ENCODE data around the gene TOM1L2.
A peak's percentile ranks its signal among the peaks of the same experiment; 100 is the strongest.

Gene TOM1L2

DNA sequence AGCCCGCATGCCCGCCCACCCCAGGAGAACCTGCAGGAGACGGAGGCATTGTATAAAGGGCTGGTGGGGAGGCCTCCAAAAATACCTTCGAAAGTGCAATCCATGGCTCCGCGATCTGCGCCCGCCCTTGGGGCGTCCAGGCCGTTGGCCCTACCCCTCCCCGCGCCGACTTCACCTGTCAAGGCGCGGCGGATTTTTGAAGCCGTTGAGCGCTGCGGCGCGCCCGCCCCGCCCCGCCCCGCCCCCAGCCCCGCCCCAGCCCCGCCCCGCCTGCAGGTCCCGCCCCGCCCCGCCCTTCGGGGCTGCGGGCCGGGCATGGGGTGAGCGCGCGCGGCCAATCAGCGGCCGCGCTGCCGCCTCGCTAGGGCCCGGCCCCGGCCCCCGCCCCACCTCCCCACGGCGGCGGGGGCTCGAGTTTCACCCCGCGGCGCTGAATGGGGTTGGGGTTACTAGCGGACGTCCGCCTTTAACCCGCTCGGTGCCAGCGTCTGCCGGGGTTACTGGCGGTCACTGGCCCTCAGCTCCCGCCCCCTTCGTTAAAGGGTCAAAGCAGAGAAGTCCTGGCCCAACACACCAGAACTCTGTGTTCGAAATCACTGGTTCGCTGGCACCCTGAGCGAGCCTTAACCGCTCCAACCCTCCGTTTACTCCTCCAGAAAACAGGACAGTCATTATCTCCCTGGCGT is 148.6 kb downstream of the TOM1L2 start:
- peak; percentile 34 to 60 (median 58) for DNase-seq (ENCODE audit: low read depth in 3 of 3, low spot score in 1 of 3)

DNA sequence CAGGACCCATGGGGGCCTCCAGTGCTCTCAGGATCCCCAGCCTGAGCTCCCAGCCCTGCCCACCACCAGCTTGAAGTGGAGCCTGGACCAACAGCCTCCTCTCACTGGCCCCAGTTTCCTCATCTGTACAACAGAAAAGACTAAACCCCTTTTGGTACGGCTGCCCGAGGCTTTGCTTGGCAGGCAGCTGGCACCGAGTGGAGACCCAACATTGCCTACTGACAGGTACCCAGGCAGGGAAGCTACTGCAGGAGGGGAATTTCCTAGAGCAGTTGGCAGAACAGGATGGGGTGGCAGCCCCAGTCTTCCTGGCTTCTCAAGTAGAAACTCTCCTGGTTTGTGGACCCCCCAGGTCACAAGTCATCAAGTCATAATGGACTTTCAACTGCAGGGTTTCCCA is 149.6 kb downstream of the TOM1L2 start:
- DNase-seq (ENCODE audit: low read depth in 3 of 3, low spot score in 1 of 3), result no peak

GRCh38 chr17:17822189-17822588 is 150.0 kb downstream of the TOM1L2 start:
- DNase-seq (ENCODE audit: low read depth in 3 of 3, low spot score in 1 of 3), result no peak

- DNase-seq (ENCODE audit: low read depth in 3 of 3, low spot score in 1 of 3), result no peak
Measured at GRCh38 chr17:17820463-17821158, 151.6 kb downstream of the TOM1L2 start.

GRCh38 chr17:17820046-17820445 is 152.2 kb downstream of the TOM1L2 start:
- no peak for DNase-seq (ENCODE audit: low read depth in 3 of 3, low spot score in 1 of 3)

GRCh38 chr17:17819561-17819995 is 152.6 kb downstream of the TOM1L2 start:
- DNase-seq (ENCODE audit: low read depth in 3 of 3, low spot score in 1 of 3), result peak in 2 of 3 donors; percentile 24 to 39

DNA sequence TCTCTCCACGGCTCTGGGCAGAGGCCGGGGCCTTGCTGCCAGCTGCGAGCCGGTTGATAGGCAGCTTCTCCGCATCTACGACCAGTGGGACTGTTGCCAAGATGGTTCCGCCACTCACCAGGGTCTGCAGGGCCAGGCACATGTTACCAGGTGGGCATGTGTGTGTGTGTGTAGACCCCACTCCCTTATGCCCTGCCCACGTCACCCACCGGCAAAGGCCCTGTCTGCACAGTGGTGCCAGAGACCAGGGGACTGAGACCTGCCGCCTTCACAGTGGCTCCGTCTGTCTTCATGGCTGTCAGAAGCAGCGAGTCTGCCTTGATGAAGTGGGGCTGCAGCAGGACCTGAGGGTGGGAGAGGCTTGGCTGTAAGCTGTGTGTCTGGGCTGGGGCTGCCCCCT is 153.1 kb downstream of the TOM1L2 start:
- DNase-seq (ENCODE audit: low read depth in 3 of 3, low spot score in 1 of 3), result no peak

GRCh38 chr17:17818088-17818526 is 154.1 kb downstream of the TOM1L2 start:
- no peak for DNase-seq (ENCODE audit: low read depth in 3 of 3, low spot score in 1 of 3)

DNA sequence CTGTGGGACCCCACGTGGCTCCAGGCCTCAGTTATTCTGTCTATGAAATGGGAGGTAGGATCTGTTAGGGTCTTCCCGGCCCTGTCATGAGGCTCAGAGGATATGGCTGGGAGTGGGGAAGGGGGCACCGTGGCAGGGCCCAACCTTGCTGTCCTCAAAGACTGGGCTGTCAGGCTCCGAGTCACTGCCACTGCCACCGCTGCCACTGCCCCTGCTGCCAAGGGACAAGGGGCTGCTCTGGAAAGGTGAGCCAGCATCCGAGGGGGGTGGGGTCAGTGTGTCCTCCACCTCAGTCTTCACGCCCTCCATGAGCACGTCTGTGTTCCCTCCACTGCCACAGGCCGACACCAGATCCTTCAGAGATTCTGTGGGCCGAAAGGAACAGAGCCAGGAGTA is 154.7 kb downstream of the TOM1L2 start:
- no peak for DNase-seq (ENCODE audit: low read depth in 3 of 3, low spot score in 1 of 3)

GRCh38 chr17:17816831-17817551 is 155.2 kb downstream of the TOM1L2 start:
- no peak for DNase-seq (ENCODE audit: low read depth in 3 of 3, low spot score in 1 of 3)

DNA sequence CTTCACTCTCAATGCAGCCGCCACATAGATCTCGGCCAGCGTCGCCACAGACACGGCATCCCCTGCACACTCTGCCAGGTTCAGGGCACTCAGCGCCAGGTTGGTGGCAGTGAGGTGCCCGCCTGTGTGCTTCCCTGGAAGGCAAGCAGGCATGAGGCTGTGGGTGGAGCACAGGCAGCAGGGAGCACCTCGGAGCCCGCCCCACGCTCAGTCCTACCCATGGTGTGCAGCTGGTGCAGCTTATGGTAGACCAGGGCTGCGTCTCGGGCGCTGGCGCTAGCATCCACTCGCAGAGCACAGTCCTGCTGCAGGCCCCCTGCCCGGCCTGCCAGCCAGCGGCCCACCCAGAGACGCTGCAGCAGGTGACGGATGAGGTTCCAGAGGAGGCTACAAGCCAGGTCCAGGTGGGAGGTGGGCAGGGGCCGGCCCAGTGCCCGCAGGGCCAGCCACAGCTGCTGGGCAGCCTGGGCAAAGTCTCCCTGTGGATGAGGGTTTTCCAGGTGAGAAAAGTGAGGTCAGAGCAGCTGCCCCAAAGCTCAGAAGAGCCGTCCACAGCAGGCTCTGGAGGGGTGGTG is 155.9 kb downstream of the TOM1L2 start:
- DNase-seq (ENCODE audit: low read depth in 3 of 3, low spot score in 1 of 3), result no peak

DNA sequence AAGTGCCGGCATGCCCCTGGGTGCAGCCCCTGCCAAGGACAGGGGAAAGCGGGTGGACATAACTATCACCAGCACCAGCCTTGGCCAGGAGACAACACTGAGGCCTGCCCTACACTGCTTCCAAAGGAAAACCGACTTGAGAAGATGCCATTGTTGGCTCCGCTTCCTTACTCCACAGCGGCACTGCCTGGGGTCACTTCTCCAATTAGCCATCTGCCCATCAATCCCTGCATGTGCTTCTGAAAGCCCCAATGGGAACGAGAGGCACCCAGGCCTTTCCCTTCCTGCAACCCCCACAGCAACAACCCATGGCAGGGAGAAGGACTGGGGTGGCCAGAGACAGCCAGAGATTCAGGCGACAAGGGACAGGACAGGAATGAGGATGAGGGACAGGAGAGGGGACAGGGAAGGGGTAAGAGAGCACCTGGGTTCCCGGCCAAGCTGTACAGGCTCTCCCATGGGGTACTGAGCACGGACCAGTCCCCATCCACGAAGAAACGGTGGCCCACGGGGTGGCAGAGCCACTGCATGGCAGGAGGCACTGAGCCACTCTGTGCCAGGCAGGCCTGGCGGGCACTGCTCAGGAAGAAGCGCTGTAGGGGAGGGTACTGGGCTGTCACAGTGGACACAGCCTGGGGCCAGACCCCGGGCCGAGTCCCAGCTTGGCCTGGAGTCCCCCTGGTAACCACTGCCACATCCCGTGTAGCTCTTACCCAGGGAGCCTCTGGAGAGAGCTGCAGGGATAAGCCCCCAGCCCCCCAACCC is 156.6 kb downstream of the TOM1L2 start:
- DNase-seq (ENCODE audit: low read depth in 3 of 3, low spot score in 1 of 3), result no peak

- no peak for DNase-seq (ENCODE audit: low read depth in 3 of 3, low spot score in 1 of 3)
Measured at GRCh38 chr17:17815062-17815406, 157.2 kb downstream of the TOM1L2 start.

GRCh38 chr17:17814162-17815061 is 157.8 kb downstream of the TOM1L2 start:
- DNase-seq (ENCODE audit: low read depth in 3 of 3, low spot score in 1 of 3), result no peak

DNA sequence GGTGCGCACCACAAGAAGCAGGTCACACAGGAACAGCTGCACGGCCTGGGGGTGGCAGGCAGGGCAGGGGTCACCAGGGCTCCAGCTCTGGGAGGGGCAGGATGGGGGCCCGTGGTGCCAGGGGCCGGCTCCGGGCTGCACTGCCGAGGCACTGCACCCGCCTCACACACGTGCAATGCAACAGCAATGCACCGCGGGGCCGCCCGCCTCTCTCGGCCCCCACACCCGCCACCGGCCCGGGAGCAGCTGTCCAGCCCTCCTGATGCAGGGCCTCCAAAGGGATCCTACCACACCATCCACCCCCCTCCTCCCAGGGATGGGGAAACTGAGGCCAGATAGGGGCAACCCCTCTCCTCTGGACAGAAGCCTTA is 158.5 kb downstream of the TOM1L2 start:
- no peak for DNase-seq (ENCODE audit: low read depth in 3 of 3, low spot score in 1 of 3)

DNA sequence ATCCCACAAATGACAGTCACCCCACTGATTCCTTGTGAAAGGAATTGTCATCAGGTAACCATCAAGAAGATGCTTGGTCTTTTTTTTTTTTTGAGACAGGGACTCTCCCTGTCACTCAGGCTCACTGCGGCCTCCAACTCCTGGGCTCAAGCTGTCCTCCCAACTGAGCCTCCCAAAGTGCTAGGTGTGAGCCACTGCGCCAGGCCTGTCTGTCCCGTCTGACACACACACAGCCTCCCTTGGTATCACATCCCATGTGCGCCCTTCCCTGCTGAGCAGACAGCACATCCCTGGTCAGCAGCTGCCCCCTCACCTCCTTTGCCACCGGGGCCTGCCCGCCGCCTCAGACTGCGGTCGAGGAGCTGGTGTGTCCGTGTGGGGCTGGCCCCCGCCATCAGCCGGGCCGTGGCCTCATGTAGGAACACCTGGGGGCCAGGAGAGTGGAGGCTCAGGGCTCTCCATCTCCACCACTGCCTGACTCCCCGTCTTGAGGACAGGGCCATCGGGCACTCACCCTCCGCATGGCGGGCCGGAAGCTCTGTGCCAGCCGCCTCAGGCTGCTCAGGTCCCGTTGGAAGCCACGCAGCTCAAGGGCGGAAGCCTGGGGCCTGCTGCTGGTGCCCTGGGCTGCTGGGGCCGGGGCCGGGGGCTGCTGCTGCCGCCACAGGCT is 159.0 kb downstream of the TOM1L2 start:
- DNase-seq (ENCODE audit: low read depth in 3 of 3, low spot score in 1 of 3), result no peak

DNA sequence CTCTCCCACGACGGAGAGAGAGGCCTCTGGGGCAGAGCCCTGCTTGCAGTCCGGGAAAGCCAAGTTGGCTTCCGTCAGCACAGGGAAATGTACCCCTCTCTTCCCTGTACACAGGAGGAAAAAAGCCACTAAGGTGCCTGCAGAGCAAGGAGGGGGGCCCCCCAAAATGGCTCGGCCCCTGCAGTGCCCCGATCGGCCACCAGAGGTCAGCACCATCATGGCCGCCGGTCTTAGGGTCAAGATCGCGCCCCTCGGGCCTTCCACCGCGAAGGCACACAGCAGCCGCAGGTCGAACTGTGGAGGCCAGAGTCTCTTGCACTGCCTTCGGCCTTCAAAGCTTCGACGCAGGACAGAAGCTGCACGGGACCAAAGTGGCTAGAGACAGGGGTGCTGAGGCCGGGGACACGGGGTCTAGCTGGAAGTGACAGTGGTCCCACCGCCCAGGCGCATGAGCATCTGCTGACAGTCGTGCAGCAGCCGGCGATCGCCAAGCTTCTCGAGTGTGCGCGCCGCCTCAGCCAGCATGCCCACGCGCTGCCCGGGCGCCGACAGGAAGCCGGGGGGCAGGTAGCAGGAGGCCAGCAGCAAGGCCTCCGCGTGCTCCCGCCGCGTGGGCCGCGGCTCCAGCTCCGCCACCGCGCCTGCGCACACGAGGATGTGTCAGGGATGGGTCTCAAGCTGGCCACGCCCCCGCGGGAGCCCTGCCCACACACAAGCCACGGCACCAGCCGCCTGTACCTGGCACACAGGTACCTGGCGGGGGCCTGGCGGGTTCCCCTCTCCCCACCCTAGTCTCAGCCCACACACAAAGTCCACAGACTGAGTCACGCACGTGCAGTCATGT is 159.8 kb downstream of the TOM1L2 start:
- DNase-seq (ENCODE audit: low read depth in 3 of 3, low spot score in 1 of 3), result peak; percentile 33 to 71 (median 39)

GRCh38 chr17:17811381-17812210 is 160.6 kb downstream of the TOM1L2 start:
- DNase-seq (ENCODE audit: low read depth in 3 of 3, low spot score in 1 of 3), result no peak

Data from stimulated activated CD4-positive, alpha-beta T cell treated with anti-CD3 and anti-CD28 coated beads, TNF-alpha, amount 100 ng/mL, for 1 hour (primary cell).